Right lobe of liver (tissue), 6 donors: Measurements from ENCODE around the gene IQCF2. TPM values are rescaled to one million over a fixed set of nuclear protein-coding genes. Genes with fewer than 3 reads are reported as not detected.
"Not testable (repeated sequence)": the region's sequence is repeated elsewhere in the genome, so short reads cannot be mapped to it uniquely, and the experiment has no call there.

ENCODE experiments used
- ATAC-seq, 4 donors: fragments of 200-7000 bp; cut with Tn5 transposase; one replicate each; pipeline ENCODE4 v1.9.1; 2020; ENCODE audit warnings: mild to moderate bottlenecking in 4 of 4, moderate library complexity in 4 of 4
- DNase-seq, 3 donors: peaks; one replicate each; pipeline ENCODE4 v3.0.0-alpha.2; 2020
- H3K27ac ChIP-seq, 3 donors: fragments of 200-600 bp; one replicate each; pipeline ENCODE4 v1.8.0; 2022
- H3K27me3 ChIP-seq, 2 donors: fragments of 200-600 bp; one replicate each; pipeline ENCODE4 v1.8.0; 2022
- H3K36me3 ChIP-seq, 4 donors: fragments of 200-600 bp; sonication (generic) in 1 of 4; one replicate each; pipeline versions ENCODE4 v1.5.1 to v1.8.0; 2017 to 2022; ENCODE audit warnings: control low read depth in 1 of 4
- H3K4me1 ChIP-seq, 4 donors: fragments of 200-600 bp; sonication (generic) in 1 of 4; one replicate each; pipeline versions ENCODE4 v1.5.1 to v1.8.0; 2017 to 2022; ENCODE audit warnings: control low read depth in 1 of 4
- H3K4me3 ChIP-seq, 3 donors: fragments of 200-600 bp; one replicate each; pipeline ENCODE4 v1.8.0; 2022
- H3K9me3 ChIP-seq, 4 donors: fragments of 200-600 bp; sonication (generic) in 1 of 4; one replicate each; pipeline versions ENCODE4 v1.5.1 to v1.8.0; 2017 to 2022; ENCODE audit warnings: control low read depth in 1 of 4
- POLR2A ChIP-seq: fragments of 450-650 bp; IDR thresholded peaks from one replicate; pipeline ENCODE4 v1.6.1; 2017; ENCODE audit warnings: antibody characterized with exemption, mild to moderate bottlenecking
- WGBS: methylation state at CpG from one replicate; pipeline ENCODE4 v1.1.6; 2018; ENCODE audit warnings: low coverage, low lambda C conversion rate; ENCODE audit not compliant: insufficient coverage; ENCODE audit errors: missing lambda C conversion rate; 5-methylcytosine and 5-hydroxymethylcytosine counted together
- intact Hi-C, 2 donors: fragments of 100-400 bp; cut with DNase I; formaldehyde crosslinking; loops; one replicate each; pipeline versions ENCODE4 v1.11.2 to v1.14.1; 2022
- small RNA-seq, 2 experiments: library from RNA; depleted of rRNA; stranded (forward); fragments of <200 nt; gene quantifications; one replicate each; pipeline ENCODE3, GENCODE V24; 2016
- total RNA-seq, 6 experiments: library from RNA; depleted of rRNA in 2 of 6; stranded (reverse); fragments of >200 nt in 2 of 6; fragmentation: NEBNext Ultra II Directional in 3 of 6; extraction: Animal tissue kit (Norgen Biotek cat#: 25700) in 3 of 6; gene quantifications; one replicate each; pipeline versions ENCODE4 v1.1.0 to v1.2.4, GENCODE V29; 2016 to 2023
- TF ChIP-seq, protein P1 (sequence below), 4 donors: fragments of 200-600 bp in 3 of 4; fragments of 450-650 bp in 1 of 4; IDR thresholded peaks; one replicate each; pipeline versions ENCODE4 v1.5.1 to v1.8.0; 2016 to 2022; ENCODE audit warnings: antibody characterized with exemption in 4 of 4, mild to moderate bottlenecking in 2 of 4
- donor health status: DM: no; HTN: yes; CAD: no.
- donor health status: DM: no; HTN: no; CAD: no.
- donor health status: DM: no; HTN: no; CAD: no.
- donor health status: DM: no; HTN: yes; CAD: no.
- donor health status: DM: no; HTN: yes; CAD: no.

IQCF2 gene
- total RNA-seq, 6 experiments from 2014 or later, result not detected

DNA sequence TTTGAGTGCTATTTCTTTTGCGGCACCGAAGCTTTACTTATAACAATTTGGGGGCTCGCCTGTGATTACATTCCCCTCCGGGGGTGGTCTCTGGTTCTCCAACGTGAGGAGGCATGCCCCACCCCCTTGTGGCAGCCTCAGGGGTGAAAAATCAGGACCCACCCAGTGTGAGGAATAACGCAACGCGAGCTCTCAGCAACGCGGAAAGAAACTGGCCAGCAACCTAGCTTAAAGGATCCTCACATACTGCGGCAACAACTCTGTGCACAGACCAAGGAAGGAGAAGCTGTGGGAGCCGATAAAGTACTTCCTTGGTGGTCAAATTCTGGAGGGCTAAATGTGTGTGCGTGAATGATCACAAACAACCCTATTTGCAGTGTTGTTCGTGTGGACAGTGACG lies 36.0 kb downstream of the IQCF2 start:
- no peak overlapping the region for H3K4me3 ChIP-seq
- WGBS, result 89% methylated on average over 10 of the region's 15 CpGs
- ATAC-seq (no peak), DNase-seq (no peak)
- H3K27me3 ChIP-seq, result no peaks in the 10 kb centered on the region
- no peaks in the 10 kb centered on the region for H3K9me3 ChIP-seq
- intact Hi-C loops, result no loop called here
- H3K27ac ChIP-seq, result no peak overlapping the region
- no peaks in the 10 kb centered on the region for H3K36me3 ChIP-seq
- TF ChIP-seq, protein P1, sequence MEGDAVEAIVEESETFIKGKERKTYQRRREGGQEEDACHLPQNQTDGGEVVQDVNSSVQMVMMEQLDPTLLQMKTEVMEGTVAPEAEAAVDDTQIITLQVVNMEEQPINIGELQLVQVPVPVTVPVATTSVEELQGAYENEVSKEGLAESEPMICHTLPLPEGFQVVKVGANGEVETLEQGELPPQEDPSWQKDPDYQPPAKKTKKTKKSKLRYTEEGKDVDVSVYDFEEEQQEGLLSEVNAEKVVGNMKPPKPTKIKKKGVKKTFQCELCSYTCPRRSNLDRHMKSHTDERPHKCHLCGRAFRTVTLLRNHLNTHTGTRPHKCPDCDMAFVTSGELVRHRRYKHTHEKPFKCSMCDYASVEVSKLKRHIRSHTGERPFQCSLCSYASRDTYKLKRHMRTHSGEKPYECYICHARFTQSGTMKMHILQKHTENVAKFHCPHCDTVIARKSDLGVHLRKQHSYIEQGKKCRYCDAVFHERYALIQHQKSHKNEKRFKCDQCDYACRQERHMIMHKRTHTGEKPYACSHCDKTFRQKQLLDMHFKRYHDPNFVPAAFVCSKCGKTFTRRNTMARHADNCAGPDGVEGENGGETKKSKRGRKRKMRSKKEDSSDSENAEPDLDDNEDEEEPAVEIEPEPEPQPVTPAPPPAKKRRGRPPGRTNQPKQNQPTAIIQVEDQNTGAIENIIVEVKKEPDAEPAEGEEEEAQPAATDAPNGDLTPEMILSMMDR (IDR thresholded peaks at IDR 0.05), result no peak
- TF ChIP-seq POLR2A, result no peak
- no peaks in the 10 kb centered on the region for H3K4me1 ChIP-seq

DNA sequence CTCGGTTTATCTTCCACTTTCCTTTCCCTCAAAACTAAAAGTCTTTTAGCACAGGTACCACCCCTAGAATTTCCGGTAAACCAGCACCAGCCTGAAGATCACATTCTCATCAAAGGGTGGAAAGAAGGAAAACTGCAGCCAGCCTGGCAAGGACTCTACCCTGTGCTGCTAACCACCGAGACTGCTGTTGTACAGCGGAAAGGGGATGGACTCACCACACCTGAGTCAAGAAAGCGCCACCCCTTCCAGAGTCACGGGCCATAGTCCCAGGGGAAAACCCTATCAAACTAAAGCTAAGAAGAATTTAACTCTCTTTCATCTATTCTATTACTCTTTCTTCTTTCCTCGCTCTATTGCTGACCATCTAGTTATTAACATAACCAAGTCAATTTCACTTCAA lies 38.6 kb downstream of the IQCF2 start:
- H3K36me3 ChIP-seq, H3K4me1 ChIP-seq, H3K4me3 ChIP-seq, intact Hi-C loops, DNase-seq, H3K27ac ChIP-seq, H3K27me3 ChIP-seq, H3K9me3 ChIP-seq, ATAC-seq: not testable (repeated sequence)
- WGBS, result 57% methylated on average over 7 of the region's 7 CpGs

DNA sequence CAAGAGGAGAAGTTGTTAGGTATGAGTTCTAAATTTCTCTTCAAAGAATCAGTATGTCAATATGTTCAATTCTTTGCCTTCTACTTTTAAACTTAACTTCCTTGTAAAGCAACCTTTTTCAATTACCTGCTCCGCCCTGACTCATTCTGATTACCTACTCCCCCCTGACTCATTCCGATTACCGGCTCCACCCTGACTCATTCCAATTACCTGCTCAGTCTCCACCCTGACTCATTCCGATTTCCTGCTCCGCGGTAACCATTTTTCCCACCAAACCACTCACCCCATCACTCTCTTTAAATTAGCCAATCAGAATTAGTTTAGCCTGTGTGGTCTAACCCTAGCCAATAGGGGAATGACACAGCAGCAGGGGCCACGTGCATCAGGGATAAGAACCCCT lies 40.9 kb downstream of the IQCF2 start:
- H3K9me3 ChIP-seq, H3K4me1 ChIP-seq, H3K27me3 ChIP-seq, ATAC-seq, H3K4me3 ChIP-seq, DNase-seq, intact Hi-C loops, H3K36me3 ChIP-seq, H3K27ac ChIP-seq: not testable (repeated sequence)
- WGBS, result 51% methylated on average over 7 of the region's 7 CpGs

DNA sequence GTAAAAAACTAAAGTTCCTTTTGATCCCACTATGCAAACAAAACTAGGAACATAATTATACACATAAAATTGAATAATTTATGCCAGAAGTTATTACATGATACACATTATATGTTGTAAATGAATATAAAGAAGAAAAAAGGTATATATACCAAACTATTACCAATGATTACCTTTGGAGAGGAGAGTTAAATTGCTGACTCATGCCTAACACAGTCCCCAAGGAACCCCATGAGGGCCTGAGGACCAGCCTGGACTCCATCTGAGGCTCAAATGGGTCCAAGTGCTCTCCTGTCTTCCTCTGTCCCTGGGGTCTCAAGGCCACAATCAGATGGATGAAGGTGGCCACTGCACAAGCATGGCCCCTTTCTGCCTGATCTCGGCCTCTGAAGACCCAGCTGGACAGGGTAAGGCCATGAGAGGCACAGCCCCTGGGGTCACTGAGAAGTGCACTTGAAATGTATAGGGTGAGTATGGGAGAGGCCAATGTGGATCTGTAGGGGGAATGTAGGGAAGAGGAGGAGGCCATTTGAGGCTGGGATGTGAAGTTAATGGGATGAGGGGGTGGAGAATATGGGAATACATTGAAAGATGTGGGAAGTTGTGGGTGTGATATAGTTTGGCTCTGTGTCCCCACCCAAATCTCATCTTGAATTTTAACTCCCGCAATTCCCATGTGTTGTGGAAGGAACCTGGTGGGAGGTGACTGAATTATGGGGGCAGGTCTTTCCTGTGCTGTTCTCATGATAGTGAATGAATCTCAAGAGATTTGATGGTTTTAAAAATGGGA lies 42.8 kb downstream of the IQCF2 start:
- DNase-seq (no peak), ATAC-seq (no peak)
- Histone ChIP-seq H3K27me3 (no peaks in the 10 kb centered on the region), H3K27ac (no peak overlapping the region), H3K9me3 (no peaks in the 10 kb centered on the region), H3K4me3 (no peak overlapping the region), H3K4me1 (no peaks in the 10 kb centered on the region), H3K36me3 (no peaks in the 10 kb centered on the region)
- intact Hi-C loops, result no loop called here
- TF ChIP-seq, protein P1 (IDR thresholded peaks at IDR 0.05), result no peak
- TF ChIP-seq POLR2A, result no peak
- 60% methylated on average over 2 of the region's 2 CpGs for WGBS

DNA sequence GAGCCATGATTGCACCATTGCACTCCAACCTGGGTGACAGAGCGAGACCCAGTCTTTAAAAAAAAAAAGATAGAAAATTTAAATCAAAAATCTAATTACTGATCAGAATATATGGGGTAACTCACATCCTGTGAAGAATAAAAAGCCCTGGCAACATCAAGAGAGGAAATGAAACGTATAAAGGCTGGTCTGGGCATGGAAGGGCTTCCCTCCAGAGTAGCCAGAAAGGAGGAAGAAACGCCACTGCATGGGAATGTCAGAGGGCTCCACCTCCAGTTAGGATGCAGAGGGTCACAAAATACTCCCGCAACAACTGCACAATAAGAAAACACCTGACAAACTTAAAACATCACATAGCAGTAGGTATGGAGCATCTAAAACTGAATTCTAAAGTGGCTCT lies 46.6 kb downstream of the IQCF2 start:
- H3K4me3 ChIP-seq, result no peak overlapping the region
- no peak overlapping the region for H3K27ac ChIP-seq
- H3K4me1 ChIP-seq, result no peaks in the 10 kb centered on the region
- no peaks in the 10 kb centered on the region for H3K9me3 ChIP-seq
- DNase-seq (no peak), ATAC-seq (no peak)
- 28% methylated on average over 3 of the region's 4 CpGs for WGBS
- intact Hi-C loops, result no loop called here
- TF ChIP-seq POLR2A, result no peak
- TF ChIP-seq, protein P1 (IDR thresholded peaks at IDR 0.05), result no peak
- no peaks in the 10 kb centered on the region for H3K27me3 ChIP-seq
- H3K36me3 ChIP-seq, result no peaks in the 10 kb centered on the region

Small RNA genes lying within 50 kb of the gene (small RNA-seq; reads per million reads assigned to genes)
- gene RN7SL504P, result 0 to 0.10 reads per million in 2 experiments

Other genes starting within 250 kb of the IQCF2 start
- 10 to 100 TPM; 26.5 to 67.0 (median 40.8) TPM for gene TEX264, start 190.4 kb upstream of the IQCF2 start, total RNA-seq
- gene GRM2, start 154.5 kb upstream of the IQCF2 start, total RNA-seq, result 1 to 10 TPM in 1 of 6 experiments, not detected in 5; 1.2 TPM
- gene IQCF6, start 82.4 kb upstream of the IQCF2 start, total RNA-seq, result not detected
- not detected for gene IQCF5, start 14.0 kb downstream of the IQCF2 start, total RNA-seq
- gene IQCF1, start 41.7 kb downstream of the IQCF2 start, total RNA-seq, result not detected
- 10 to 100 TPM in 1 of 6 experiments, 1 to 10 TPM in 5; 5.2 to 10.8 (median 7.6) TPM for gene RRP9, start 80.3 kb downstream of the IQCF2 start, total RNA-seq
- gene PARP3, start 80.7 kb downstream of the IQCF2 start, total RNA-seq, result 10 to 100 TPM; 13.5 to 19.4 (median 16.0) TPM
- gene GPR62, start 93.8 kb downstream of the IQCF2 start, total RNA-seq, result under 1 TPM in 2 of 6 experiments, not detected in 4; 0.18 to 0.37 TPM
- 10 to 100 TPM in 3 of 6 experiments, 1 to 10 TPM in 3; 6.5 to 19.2 (median 11.7) TPM for gene PCBP4, start 105.8 kb downstream of the IQCF2 start, total RNA-seq
- 100 to 1,000 TPM in 4 of 6 experiments, 10 to 100 TPM in 2; 62.9 to 126 (median 109) TPM for gene ABHD14B, start 112.4 kb downstream of the IQCF2 start, total RNA-seq
- 10 to 100 TPM in 4 of 6 experiments, 1 to 10 TPM in 2; 8.3 to 22.2 (median 15.1) TPM for gene ABHD14A, start 113.4 kb downstream of the IQCF2 start, total RNA-seq
- gene ACY1, start 121.9 kb downstream of the IQCF2 start, total RNA-seq, result 100 to 1,000 TPM; 223 to 479 (median 297) TPM
- gene RPL29, start 134.3 kb downstream of the IQCF2 start, total RNA-seq, result 100 to 1,000 TPM; 396 to 971 (median 447) TPM
- 1 to 10 TPM; 3.0 to 4.2 (median 3.5) TPM for gene DUSP7, start 195.0 kb downstream of the IQCF2 start, total RNA-seq